Activated T-cell treated with anti-CD3 and anti-CD28 coated beads for 48 hours (primary cell): ENCODE measurements around the gene SUGCT.

Experiments
- DNase-seq: peaks from one replicate; pipeline ENCODE4 v3.0.0-alpha.2; 2020; ENCODE audit warnings: low read depth

Gene SUGCT

GRCh38 chr7:40694026-40694809, 559.4 kb downstream of the SUGCT start:
- DNase-seq = no peak

- no peak for DNase-seq
Measured at GRCh38 chr7:40694991-40695390, 560.2 kb downstream of the SUGCT start.

GRCh38 chr7:40697653-40698052, 562.8 kb downstream of the SUGCT start:
- DNase-seq = no peak

GRCh38 chr7:40698214-40698920, 563.6 kb downstream of the SUGCT start:
- no peak for DNase-seq

- DNase-seq = no peak
Measured at GRCh38 chr7:40698921-40699260, 564.1 kb downstream of the SUGCT start.

GRCh38 chr7:40700653-40701421, 566.0 kb downstream of the SUGCT start:
- DNase-seq = no peak

GRCh38 chr7:40701836-40702551, 567.2 kb downstream of the SUGCT start:
- no peak for DNase-seq

- no peak for DNase-seq
Measured at GRCh38 chr7:40704172-40704571, 569.4 kb downstream of the SUGCT start.

- DNase-seq = no peak
Measured at GRCh38 chr7:40706829-40707228, 572.0 kb downstream of the SUGCT start.

GRCh38 chr7:40709062-40709964, 574.5 kb downstream of the SUGCT start:
- no peak for DNase-seq

- no peak for DNase-seq
Measured at GRCh38 chr7:40711706-40712105, 576.9 kb downstream of the SUGCT start.

GRCh38 chr7:40714363-40715052, 579.7 kb downstream of the SUGCT start:
- DNase-seq = no peak

GRCh38 chr7:40715053-40715430, 580.2 kb downstream of the SUGCT start:
- DNase-seq = no peak

- no peak for DNase-seq
Measured at GRCh38 chr7:40716052-40716451, 581.2 kb downstream of the SUGCT start.

- no peak for DNase-seq
Measured at GRCh38 chr7:40717242-40717641, 582.4 kb downstream of the SUGCT start.

- DNase-seq = no peak
Measured at GRCh38 chr7:40720416-40720815, 585.6 kb downstream of the SUGCT start.

GRCh38 chr7:40721342-40721949, 586.6 kb downstream of the SUGCT start:
- no peak for DNase-seq

GRCh38 chr7:40722242-40722641, 587.4 kb downstream of the SUGCT start:
- DNase-seq = no peak

GRCh38 chr7:40723829-40724228, 589.0 kb downstream of the SUGCT start:
- no peak for DNase-seq

- no peak for DNase-seq
Measured at GRCh38 chr7:40726559-40726958, 591.8 kb downstream of the SUGCT start.
